SK-N-SH (cell line): ENCODE results near the gene HAUS5. TPM values are rescaled to one million over a fixed set of nuclear protein-coding genes. Genes with fewer than 3 reads are reported as not detected.

Experiments used
- CTCF ChIA-PET: fragments of 300-600, 350-600 bp; formaldehyde crosslinking; extraction: SDS; loops from one replicate; lab custom pipeline; 2021; lab: Yijun Ruan, JAX
- POLR2A ChIA-PET: fragments of 350-600 bp; sonication (Branson Sonifier 250); formaldehyde crosslinking; extraction: SDS; loops from one replicate; lab custom pipeline; 2020; ENCODE audit warnings: antibody characterized with exemption, inconsistent platforms; lab: Yijun Ruan, JAX
- DNase-seq: peaks from one replicate; pipeline ENCODE4 v3.0.0; 2012
- H2AFZ ChIP-seq: fragments of 200-600 bp; sonication (generic); 2 replicates; pipeline ENCODE4 v1.8.1; 2016; ENCODE audit warnings: antibody characterized with exemption, mild to moderate bottlenecking, low read depth
- H3F3A ChIP-seq: fragments of 200-600 bp; sonication (generic); replicated peaks from 2 replicates; pipeline ENCODE3; 2016; ENCODE audit warnings: antibody characterized with exemption, mild to moderate bottlenecking; ENCODE audit not compliant: insufficient read depth
- H3K27ac ChIP-seq, 2 experiments: fragments of 200-500 bp in 1 of 2; fragments of 200-600 bp in 1 of 2; sonication (Bioruptor generic) in 1 of 2; sonication (generic), shearing (Covaris generic) in 1 of 2; 2 replicates each; pipeline versions ENCODE4 v1.5.1 to v1.6.1; 2014 to 2016; ENCODE audit warnings: low read depth in 2 of 2, inconsistent platforms in 1 of 2, low read length in 1 of 2, mild to moderate bottlenecking in 1 of 2, mixed read lengths in 1 of 2
- H3K27me3 ChIP-seq: fragments of 200-600 bp; sonication (generic), shearing (Covaris generic); 2 replicates; pipeline ENCODE4 v1.6.1; 2016; ENCODE audit warnings: mixed run types; ENCODE audit not compliant: insufficient read depth
- H3K36me3 ChIP-seq, 2 experiments: fragments of 200-500 bp in 1 of 2; fragments of 200-600 bp in 1 of 2; sonication (Bioruptor generic) in 1 of 2; sonication (generic) in 1 of 2; replicated peaks in 1 of 2; 2 replicates each; pipeline versions ENCODE3 to v1.5.1; 2014 to 2016; ENCODE audit warnings: low read length in 1 of 2, mild to moderate bottlenecking in 1 of 2; ENCODE audit not compliant: insufficient read depth in 2 of 2, control insufficient read depth in 1 of 2
- H3K4me1 ChIP-seq, 2 experiments: fragments of 200-500 bp in 1 of 2; fragments of 200-600 bp in 1 of 2; sonication (Bioruptor generic) in 1 of 2; sonication (generic), shearing (Covaris generic) in 1 of 2; 2 replicates each; pipeline versions ENCODE4 v1.5.1 to v1.6.1; 2014 to 2016; ENCODE audit warnings: low read depth in 1 of 2, low read length in 1 of 2, mixed run types in 1 of 2; ENCODE audit not compliant: insufficient read depth in 2 of 2, control insufficient read depth in 1 of 2
- H3K4me2 ChIP-seq: fragments of 200-600 bp; sonication (generic), shearing (Covaris generic); 2 replicates; pipeline ENCODE4 v1.6.1; 2017; ENCODE audit warnings: mixed run types
- H3K4me3 ChIP-seq, 2 experiments: fragments of 200-500 bp in 1 of 2; fragments of 200-600 bp in 1 of 2; sonication (Bioruptor generic) in 1 of 2; sonication (generic), shearing (Covaris generic) in 1 of 2; 2 replicates each; pipeline versions ENCODE4 v1.5.1 to v1.8.1; 2014 to 2016; ENCODE audit warnings: low read depth in 2 of 2, inconsistent platforms in 1 of 2, low read length in 1 of 2, mild to moderate bottlenecking in 1 of 2, mixed read lengths in 1 of 2, moderate library complexity in 1 of 2
- H3K79me2 ChIP-seq: fragments of 200-600 bp; sonication (generic); 2 replicates; pipeline ENCODE4 v1.8.1; 2017; ENCODE audit warnings: mild to moderate bottlenecking; ENCODE audit not compliant: insufficient read depth
- H3K9ac ChIP-seq: fragments of 200-600 bp; sonication (generic); 2 replicates; pipeline ENCODE4 v1.6.1; 2017; ENCODE audit warnings: mixed run types
- H3K9me2 ChIP-seq: fragments of 200-600 bp; sonication (generic); 2 replicates; pipeline ENCODE4 v1.6.1; 2017; ENCODE audit warnings: mixed run types
- H3K9me3 ChIP-seq: fragments of 200-600 bp; sonication (generic); 2 replicates; pipeline ENCODE4 v1.6.1; 2017; ENCODE audit warnings: mixed run types, mild to moderate bottlenecking, moderate library complexity
- H4K20me1 ChIP-seq: fragments of 200-600 bp; sonication (generic); 2 replicates; pipeline ENCODE4 v1.6.1; 2017; ENCODE audit warnings: mild to moderate bottlenecking, mixed run types; ENCODE audit not compliant: insufficient read depth
- ELF1 ChIP-seq: IDR thresholded peaks from 2 replicates; pipeline ENCODE4 v1.4.0; 2012
- EZH2phosphoT487 ChIP-seq: fragments of 200-600 bp; sonication (generic); IDR thresholded peaks from 2 replicates; pipeline ENCODE4 v1.6.1; 2017; ENCODE audit warnings: low read depth, mixed run types, mild to moderate bottlenecking, antibody characterized with exemption, moderate library complexity, borderline replicate concordance
- RCOR1 ChIP-seq: fragments of 150-350 bp; IDR thresholded peaks from 2 replicates; pipeline ENCODE4 v1.6.1; 2017; ENCODE audit warnings: antibody characterized with exemption, low read length
- RFX5 ChIP-seq: IDR thresholded peaks from 2 replicates; pipeline ENCODE4 v1.6.1; 2012; ENCODE audit warnings: mild to moderate bottlenecking, improper control_type of control experiment, low read length
- RXRA ChIP-seq: IDR thresholded peaks from 2 replicates; pipeline ENCODE4 v1.4.0; 2012; ENCODE audit warnings: low read depth, mild to moderate bottlenecking, borderline replicate concordance
- SMC3 ChIP-seq: IDR thresholded peaks from 2 replicates; pipeline ENCODE4 v1.6.1; 2012; ENCODE audit warnings: low read depth, low read length, improper control_type of control experiment
- TAF1 ChIP-seq: IDR thresholded peaks from 2 replicates; pipeline ENCODE4 v1.6.1; 2012; ENCODE audit warnings: low read depth, mild to moderate bottlenecking, low read length, moderate library complexity, borderline replicate concordance
- TEAD4 ChIP-seq: IDR thresholded peaks from 2 replicates; pipeline ENCODE4 v1.4.0; 2012; ENCODE audit warnings: mild to moderate bottlenecking, borderline replicate concordance; ENCODE audit not compliant: insufficient read depth
- WGBS: methylation state at CpG from one replicate; pipeline ENCODE4 v1.1.6; 2017; ENCODE audit warnings: low lambda C conversion rate; 5-methylcytosine and 5-hydroxymethylcytosine counted together
- polyA plus RNA-seq, 3 experiments: library from polyadenylated mRNA; depleted of rRNA; stranded (reverse); fragments of >200 nt; gene quantifications; 2 replicates each; pipeline ENCODE4 v1.2.3, GENCODE V29; 2012
- TF ChIP-seq, protein P1 (sequence below): IDR thresholded peaks from 2 replicates; pipeline ENCODE4 v1.4.0; 2012; ENCODE audit warnings: low read depth, borderline replicate concordance
- TF ChIP-seq, protein P2 (sequence below): IDR thresholded peaks from 2 replicates; pipeline ENCODE4; 2012
- TF ChIP-seq, protein P3 (sequence below): fragments of 200-600 bp; sonication (generic); IDR thresholded peaks from 2 replicates; pipeline ENCODE4 v1.6.1; 2017; ENCODE audit warnings: antibody characterized with exemption, mild to moderate bottlenecking, moderate library complexity
- TF ChIP-seq, protein P4 (sequence below): IDR thresholded peaks from 2 replicates; pipeline ENCODE4 v1.4.0; 2012; ENCODE audit warnings: low read depth
- TF ChIP-seq, protein P5 (sequence below): fragments of 150-350 bp; IDR thresholded peaks from 2 replicates; pipeline ENCODE4 v1.6.1; 2016; ENCODE audit warnings: mild to moderate bottlenecking, low read depth, low read length

HAUS5 gene
- polyA plus RNA-seq, 1 of the 3 experiments (the other 2 are of a cell fraction), result 7.1 TPM

DNA sequence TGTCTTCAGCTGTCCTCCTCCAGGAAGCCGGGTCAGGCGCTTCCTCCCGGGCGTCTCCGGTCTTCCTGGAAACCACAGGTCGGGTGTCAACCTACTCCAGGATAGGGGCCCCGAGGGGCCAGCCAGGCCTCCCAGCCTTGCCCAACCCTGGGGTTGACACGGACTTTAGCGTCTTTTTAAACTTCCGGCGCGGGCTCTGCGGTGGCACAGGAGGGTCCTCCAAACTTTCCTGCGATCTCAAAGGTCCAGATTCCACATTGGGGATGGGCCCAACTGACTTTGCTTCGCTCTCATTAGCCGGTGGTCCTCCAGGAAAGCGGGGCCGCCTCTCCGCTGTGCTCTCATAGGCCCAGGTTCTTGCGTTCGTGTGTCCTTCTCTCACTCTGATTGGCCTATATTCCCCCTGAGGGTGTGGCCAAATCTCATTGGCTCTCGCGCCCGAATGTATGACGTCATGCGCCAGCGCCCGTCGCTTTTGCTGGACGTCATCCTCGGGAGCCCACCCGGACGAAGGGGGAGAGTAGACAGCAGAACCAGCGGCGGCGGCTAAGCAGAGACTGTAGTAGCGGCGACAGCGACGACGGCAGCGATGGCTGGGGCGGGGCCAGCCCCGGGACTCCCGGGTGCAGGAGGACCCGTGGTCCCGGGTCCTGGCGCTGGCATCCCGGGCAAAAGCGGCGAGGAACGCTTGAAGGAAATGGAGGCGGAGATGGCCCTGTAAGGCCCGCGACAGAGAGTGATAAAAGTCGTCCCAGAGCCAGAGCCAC, 16.2 kb downstream of the HAUS5 start, which contains the start of gene RBM42 (continued):
- no peak for TF ChIP-seq EZH2phosphoT487
- TF ChIP-seq, protein P1, sequence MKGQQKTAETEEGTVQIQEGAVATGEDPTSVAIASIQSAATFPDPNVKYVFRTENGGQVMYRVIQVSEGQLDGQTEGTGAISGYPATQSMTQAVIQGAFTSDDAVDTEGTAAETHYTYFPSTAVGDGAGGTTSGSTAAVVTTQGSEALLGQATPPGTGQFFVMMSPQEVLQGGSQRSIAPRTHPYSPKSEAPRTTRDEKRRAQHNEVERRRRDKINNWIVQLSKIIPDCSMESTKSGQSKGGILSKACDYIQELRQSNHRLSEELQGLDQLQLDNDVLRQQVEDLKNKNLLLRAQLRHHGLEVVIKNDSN, result no peak
- TF ChIP-seq RCOR1, result peak; percentile 72
- TF ChIP-seq, protein P2, sequence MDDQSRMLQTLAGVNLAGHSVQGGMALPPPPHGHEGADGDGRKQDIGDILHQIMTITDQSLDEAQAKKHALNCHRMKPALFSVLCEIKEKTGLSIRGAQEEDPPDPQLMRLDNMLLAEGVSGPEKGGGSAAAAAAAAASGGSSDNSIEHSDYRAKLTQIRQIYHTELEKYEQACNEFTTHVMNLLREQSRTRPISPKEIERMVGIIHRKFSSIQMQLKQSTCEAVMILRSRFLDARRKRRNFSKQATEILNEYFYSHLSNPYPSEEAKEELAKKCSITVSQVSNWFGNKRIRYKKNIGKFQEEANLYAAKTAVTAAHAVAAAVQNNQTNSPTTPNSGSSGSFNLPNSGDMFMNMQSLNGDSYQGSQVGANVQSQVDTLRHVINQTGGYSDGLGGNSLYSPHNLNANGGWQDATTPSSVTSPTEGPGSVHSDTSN, result peak; percentile 58; the same call in 1 of the 2 replicates
- peak; percentile 83 for TF ChIP-seq ELF1
- peak; percentile 91 for TF ChIP-seq RFX5
- TF ChIP-seq, protein P3, sequence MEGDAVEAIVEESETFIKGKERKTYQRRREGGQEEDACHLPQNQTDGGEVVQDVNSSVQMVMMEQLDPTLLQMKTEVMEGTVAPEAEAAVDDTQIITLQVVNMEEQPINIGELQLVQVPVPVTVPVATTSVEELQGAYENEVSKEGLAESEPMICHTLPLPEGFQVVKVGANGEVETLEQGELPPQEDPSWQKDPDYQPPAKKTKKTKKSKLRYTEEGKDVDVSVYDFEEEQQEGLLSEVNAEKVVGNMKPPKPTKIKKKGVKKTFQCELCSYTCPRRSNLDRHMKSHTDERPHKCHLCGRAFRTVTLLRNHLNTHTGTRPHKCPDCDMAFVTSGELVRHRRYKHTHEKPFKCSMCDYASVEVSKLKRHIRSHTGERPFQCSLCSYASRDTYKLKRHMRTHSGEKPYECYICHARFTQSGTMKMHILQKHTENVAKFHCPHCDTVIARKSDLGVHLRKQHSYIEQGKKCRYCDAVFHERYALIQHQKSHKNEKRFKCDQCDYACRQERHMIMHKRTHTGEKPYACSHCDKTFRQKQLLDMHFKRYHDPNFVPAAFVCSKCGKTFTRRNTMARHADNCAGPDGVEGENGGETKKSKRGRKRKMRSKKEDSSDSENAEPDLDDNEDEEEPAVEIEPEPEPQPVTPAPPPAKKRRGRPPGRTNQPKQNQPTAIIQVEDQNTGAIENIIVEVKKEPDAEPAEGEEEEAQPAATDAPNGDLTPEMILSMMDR, result no peak
- TF ChIP-seq, all 33 proteins: peak for 13

DNA sequence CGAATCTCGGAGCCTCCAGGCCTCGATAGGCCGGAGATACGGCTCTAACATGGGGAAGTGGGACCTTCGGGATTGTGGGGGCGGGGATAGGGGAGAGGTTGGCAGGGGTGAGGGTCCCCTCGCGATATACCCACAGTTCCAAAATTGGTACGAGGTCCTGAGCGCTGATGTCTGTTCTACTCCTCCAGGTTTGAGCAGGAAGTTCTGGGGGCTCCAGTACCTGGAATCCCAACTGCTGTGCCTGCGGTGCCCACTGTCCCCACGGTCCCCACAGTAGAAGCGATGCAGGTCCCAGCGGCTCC, 16.7 kb downstream of the HAUS5 start:
- no peaks in the 10 kb centered on the region for H4K20me1 ChIP-seq
- POLR2A ChIA-PET, result no interaction called here
- peaks cover 22 to 26% of the 10 kb centered on the region in 2 experiments for H3K36me3 ChIP-seq
- peak overlapping the region; percentile 66; the same call in 1 of the 2 replicates for H2AFZ ChIP-seq
- peaks cover 17% of the 10 kb centered on the region for H3K79me2 ChIP-seq
- no peak for TF ChIP-seq RXRA
- TF ChIP-seq, protein P4, sequence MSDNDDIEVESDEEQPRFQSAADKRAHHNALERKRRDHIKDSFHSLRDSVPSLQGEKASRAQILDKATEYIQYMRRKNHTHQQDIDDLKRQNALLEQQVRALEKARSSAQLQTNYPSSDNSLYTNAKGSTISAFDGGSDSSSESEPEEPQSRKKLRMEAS, result no peak
- TF ChIP-seq EZH2phosphoT487, result no peak
- no peak for TF ChIP-seq TAF1
- no peak for TF ChIP-seq SMC3
- TF ChIP-seq, protein P5, sequence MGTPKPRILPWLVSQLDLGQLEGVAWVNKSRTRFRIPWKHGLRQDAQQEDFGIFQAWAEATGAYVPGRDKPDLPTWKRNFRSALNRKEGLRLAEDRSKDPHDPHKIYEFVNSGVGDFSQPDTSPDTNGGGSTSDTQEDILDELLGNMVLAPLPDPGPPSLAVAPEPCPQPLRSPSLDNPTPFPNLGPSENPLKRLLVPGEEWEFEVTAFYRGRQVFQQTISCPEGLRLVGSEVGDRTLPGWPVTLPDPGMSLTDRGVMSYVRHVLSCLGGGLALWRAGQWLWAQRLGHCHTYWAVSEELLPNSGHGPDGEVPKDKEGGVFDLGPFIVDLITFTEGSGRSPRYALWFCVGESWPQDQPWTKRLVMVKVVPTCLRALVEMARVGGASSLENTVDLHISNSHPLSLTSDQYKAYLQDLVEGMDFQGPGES, result no peak
- no peak for TF ChIP-seq TEAD4
- TF ChIP-seq, all 33 proteins: peak for 0
- Histone ChIP-seq H3K4me1 (peaks cover 0 to 12% of the 10 kb centered on the region in 2 experiments; a peak in 2 of 4 replicates), H3K27ac (peak overlapping the region; percentile 6 to 52; a peak in 2 of 4 replicates), H3K9ac (peak overlapping the region; percentile 92), H3K27me3 (no peaks in the 10 kb centered on the region), H3K4me3 (peak overlapping the region; percentile 86 to 96), H3K9me3 (no peaks in the 10 kb centered on the region), H3F3A (peaks cover 9% of the 10 kb centered on the region), H3K9me2 (no peaks in the 10 kb centered on the region), H3K4me2 (peak overlapping the region; percentile 100)
- DNase-seq, result no peak
- 3% methylated on average over 15 of the region's 15 CpGs for WGBS
- CTCF ChIA-PET, result no interaction called here
